Activated CD4-positive, alpha-beta T cell treated with anti-CD3 and anti-CD28 coated beads, Interleukin-2, amount 50 U/mL, for 4 hours (primary cell): ENCODE measurements around the gene XCR1.
"Not testable (repeated sequence)": the region's sequence is repeated elsewhere in the genome, so short reads cannot be mapped to it uniquely, and the experiment has no call there.

Source experiments
- DNase-seq, 2 experiments: peaks; one replicate each; pipeline ENCODE4 v3.0.0-alpha.2; 2020

Gene XCR1

GRCh38 chr3:46038071-46038470 lies 10.8 kb upstream of the XCR1 start:
- not testable (repeated sequence) for DNase-seq

GRCh38 chr3:46036191-46036590 lies 8.9 kb upstream of the XCR1 start:
- no peak for DNase-seq

GRCh38 chr3:46031747-46032146 lies 4.5 kb upstream of the XCR1 start:
- DNase-seq: no peak

- DNase-seq: no peak
These were observed 4.0 kb upstream of the XCR1 start for GRCh38 chr3:46031269-46031668.

GRCh38 chr3:46030626-46031025 lies 3.3 kb upstream of the XCR1 start:
- no peak for DNase-seq

- DNase-seq: no peak
These were observed 2.8 kb upstream of the XCR1 start for GRCh38 chr3:46029953-46030543.

- DNase-seq: no peak
These were observed 584 bp upstream of the XCR1 start for GRCh38 chr3:46027736-46028397.

GRCh38 chr3:46025139-46025538 lies 2.1 kb downstream of the XCR1 start:
- DNase-seq: no peak

- DNase-seq: no peak
These were observed 3.2 kb downstream of the XCR1 start for GRCh38 chr3:46024131-46024530.

GRCh38 chr3:46022909-46023785 lies 4.1 kb downstream of the XCR1 start:
- DNase-seq: no peak

- DNase-seq: no peak
These were observed 5.8 kb downstream of the XCR1 start for GRCh38 chr3:46021516-46021915.

GRCh38 chr3:46020766-46021510 lies 6.3 kb downstream of the XCR1 start:
- DNase-seq: no peak

GRCh38 chr3:46019707-46020106 lies 7.6 kb downstream of the XCR1 start:
- DNase-seq: no peak

- no peak for DNase-seq
These were observed 9.6 kb downstream of the XCR1 start for GRCh38 chr3:46017720-46018119.

GRCh38 chr3:46013316-46014094 lies 13.8 kb downstream of the XCR1 start:
- DNase-seq: no peak

- no peak for DNase-seq
These were observed 15.0 kb downstream of the XCR1 start for GRCh38 chr3:46012246-46012645.

GRCh38 chr3:46010519-46011113 lies 16.7 kb downstream of the XCR1 start:
- DNase-seq: no peak

GRCh38 chr3:46008058-46008457 lies 19.2 kb downstream of the XCR1 start:
- DNase-seq: no peak

- DNase-seq: no peak
These were observed 20.0 kb downstream of the XCR1 start for GRCh38 chr3:46007280-46007679.

- no peak for DNase-seq
These were observed 20.8 kb downstream of the XCR1 start for GRCh38 chr3:46006238-46007032.

- DNase-seq: not testable (repeated sequence)
These were observed 23.6 kb downstream of the XCR1 start for GRCh38 chr3:46003706-46004105.
